CD4-positive, CD25-positive, alpha-beta regulatory T cell (primary cell): Measurements from ENCODE around the gene SOAT2. TPM values are rescaled to one million over a fixed set of nuclear protein-coding genes. Genes with fewer than 3 reads are reported as not detected.

Source experiments
- ATAC-seq, 2 donors: fragments of 150-1000 bp; cut with Tn5 transposase; one replicate each; pipeline ENCODE4 v1.10.0; 2021; ENCODE audit warnings: low read depth in 2 of 2, moderate number of reproducible peaks in 2 of 2, moderate library complexity in 1 of 2
- DNase-seq, 3 donors: peaks; one replicate each; pipeline versions ENCODE4 v3.0.0 to v3.0.0-alpha.2; 2012 to 2022; ENCODE audit warnings: mixed read lengths in 1 of 3
- H3K27ac ChIP-seq: one replicate; pipeline ENCODE4 v1.7.0; 2013; ENCODE audit warnings: mild to moderate bottlenecking, low read length; ENCODE audit not compliant: insufficient read depth, poor library complexity, severe bottlenecking
- H3K27me3 ChIP-seq: one replicate; pipeline ENCODE4 v1.7.0; 2013; ENCODE audit warnings: low read length; ENCODE audit not compliant: control insufficient read depth, insufficient read depth
- H3K36me3 ChIP-seq: one replicate; pipeline ENCODE4 v1.7.0; 2013; ENCODE audit warnings: mild to moderate bottlenecking, low read length, moderate library complexity; ENCODE audit not compliant: control insufficient read depth, insufficient read depth
- H3K4me1 ChIP-seq: 2 replicates; pipeline ENCODE4 v1.7.0; 2013; ENCODE audit warnings: mild to moderate bottlenecking, low read length; ENCODE audit not compliant: insufficient read depth, control insufficient read depth, poor library complexity, severe bottlenecking
- H3K4me3 ChIP-seq: one replicate; pipeline ENCODE4 v1.7.0; 2013; ENCODE audit warnings: low read depth, mild to moderate bottlenecking, low read length, moderate library complexity
- H3K9me3 ChIP-seq, 2 experiments: 1 replicate in 1 of 2; 2 replicates in 1 of 2; pipeline ENCODE4 v1.7.0; 2013; ENCODE audit warnings: low read length in 2 of 2, mild to moderate bottlenecking in 1 of 2, moderate library complexity in 1 of 2; ENCODE audit not compliant: control insufficient read depth in 2 of 2
- H3K27ac Mint-ChIP-seq, 3 donors: one replicate each; pipeline ENCODE4 v1.8.0; 2020 to 2022; ENCODE audit warnings: mild to moderate bottlenecking in 3 of 3, mixed read lengths in 3 of 3, moderate library complexity in 2 of 3
- H3K27me3 Mint-ChIP-seq: one replicate; pipeline ENCODE4 v1.8.0; 2022; ENCODE audit warnings: mild to moderate bottlenecking, mixed read lengths
- H3K36me3 Mint-ChIP-seq: one replicate; pipeline ENCODE4 v1.8.0; 2020; ENCODE audit warnings: mixed read lengths
- H3K4me1 Mint-ChIP-seq, 4 donors: one replicate each; pipeline ENCODE4 v1.8.0; 2020 to 2022; ENCODE audit warnings: mixed read lengths in 4 of 4, mild to moderate bottlenecking in 1 of 4
- H3K4me3 Mint-ChIP-seq, 4 donors: one replicate each; pipeline ENCODE4 v1.8.0; 2020 to 2022; ENCODE audit warnings: mild to moderate bottlenecking in 4 of 4, mixed read lengths in 4 of 4, moderate library complexity in 3 of 4
- H3K9me3 Mint-ChIP-seq, 7 donors: one replicate each; pipeline ENCODE4 v1.8.0; 2020 to 2022; ENCODE audit warnings: mixed read lengths in 7 of 7, mild to moderate bottlenecking in 3 of 7, moderate library complexity in 2 of 7
- polyA plus RNA-seq, 4 donors: library from polyadenylated mRNA; unstranded; fragments of 300-500 nt; fragmentation: Illumina TruSeq; gene quantifications; one replicate each; pipeline ENCODE4 v1.2.3, GENCODE V29; 2021
- total RNA-seq: library from RNA; stranded (reverse); gene quantifications from one replicate; pipeline ENCODE4 v1.2.3, GENCODE V29; 2022

Gene SOAT2
- total and polyA plus RNA-seq, 5 donors from 2014 or later: 0.37 TPM; not detected in 4

DNA sequence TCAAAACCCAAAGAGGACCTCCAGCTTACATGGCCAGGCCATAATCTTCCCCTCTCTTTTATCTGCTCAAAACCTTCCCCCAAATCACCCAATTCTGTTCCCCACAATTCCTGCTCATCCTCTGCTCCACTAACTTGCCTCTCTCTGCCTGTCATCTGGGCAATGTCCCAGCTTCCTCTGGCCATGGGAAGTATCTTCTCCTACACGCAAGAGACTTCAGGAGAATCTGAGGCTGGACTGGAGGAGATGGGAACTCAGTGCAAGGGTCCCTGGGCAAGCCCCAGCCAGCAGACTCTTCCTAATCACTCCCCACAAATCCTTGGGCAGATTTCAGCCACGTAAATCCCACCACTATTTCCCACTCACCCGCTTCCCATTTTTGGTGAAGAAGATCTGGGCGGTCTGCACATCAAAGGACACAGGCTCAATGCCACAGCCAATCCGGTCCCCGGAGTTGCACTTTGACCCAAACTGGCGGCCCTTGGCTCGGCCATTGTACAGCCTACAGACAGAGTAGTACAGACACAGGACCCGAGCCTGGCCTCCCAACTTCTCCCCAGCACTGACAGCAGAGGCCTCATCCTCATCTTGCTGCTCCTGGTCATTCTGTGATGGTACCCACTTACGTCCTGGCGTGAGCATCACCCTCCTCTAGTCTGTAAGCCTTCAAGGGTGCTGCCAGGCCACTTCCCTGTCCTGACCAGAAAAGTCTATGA, 28.8 kb upstream of the SOAT2 start:
- no peaks in the 10 kb centered on the region for H3K27me3 ChIP-seq
- no peak overlapping the region for H3K4me3 Mint-ChIP-seq
- H3K4me1 Mint-ChIP-seq: peaks cover 0 to 63% (median 43%) of the 10 kb centered on the region in 4 donors
- H3K27me3 Mint-ChIP-seq: no peaks in the 10 kb centered on the region
- no peaks in the 10 kb centered on the region for H3K9me3 ChIP-seq
- DNase-seq (no peak), ATAC-seq (no peak)
- peaks cover 41% of the 10 kb centered on the region for H3K36me3 Mint-ChIP-seq
- no peak overlapping the region for H3K4me3 ChIP-seq
- H3K36me3 ChIP-seq: peaks cover 71% of the 10 kb centered on the region
- peaks cover 20% of the 10 kb centered on the region for H3K4me1 ChIP-seq
- H3K27ac Mint-ChIP-seq: peak overlapping the region in 1 of 3 donors; percentile 95
- no peak overlapping the region for H3K27ac ChIP-seq
- H3K9me3 Mint-ChIP-seq: no peaks in the 10 kb centered on the region

DNA sequence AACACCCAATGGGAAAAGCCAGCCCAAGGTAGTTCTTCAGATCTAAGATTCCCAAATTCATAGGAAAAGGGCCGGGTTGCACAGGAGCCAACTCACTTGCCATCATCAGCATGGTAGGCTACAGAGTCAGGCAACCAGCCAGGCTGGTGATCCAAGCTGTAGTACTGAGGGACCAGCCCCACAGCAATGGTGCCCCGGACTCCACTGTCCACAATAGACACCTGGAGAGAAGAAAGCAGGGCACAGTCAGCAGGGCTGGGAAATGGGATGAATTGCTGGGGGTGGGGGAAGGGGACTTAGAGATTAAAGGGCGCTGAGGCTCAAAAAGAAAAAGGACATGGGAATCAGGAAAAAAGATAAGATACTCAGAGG, 28.3 kb upstream of the SOAT2 start:
- H3K4me1 Mint-ChIP-seq: peaks cover 0 to 68% (median 47%) of the 10 kb centered on the region in 4 donors
- peak overlapping the region in 1 of 4 donors; percentile 97 for H3K4me3 Mint-ChIP-seq
- ATAC-seq: no peak

DNA sequence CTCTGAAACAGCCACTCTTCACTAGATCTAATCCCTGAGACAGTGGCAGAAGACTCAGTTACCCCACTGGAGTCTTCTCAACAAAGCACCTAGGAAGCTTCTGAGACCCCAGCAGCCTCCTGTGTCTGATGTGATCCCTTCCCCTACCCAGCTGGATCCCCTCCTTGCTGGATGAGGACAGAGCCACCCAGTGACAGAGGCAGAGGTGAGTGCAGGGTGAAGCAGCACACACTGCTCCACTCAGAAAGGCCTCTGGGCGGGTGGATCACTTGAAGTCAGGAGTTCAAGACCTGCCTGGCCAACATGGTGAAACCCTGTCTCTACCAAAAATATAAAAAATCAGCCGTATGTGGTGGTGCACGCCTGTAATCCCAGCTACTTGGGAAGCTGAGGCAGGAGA, 26.8 kb upstream of the SOAT2 start:
- H3K27ac Mint-ChIP-seq: peak overlapping the region in 2 of 3 donors; percentile 20 to 36

More for the DNA sequence above, 28.3 kb upstream of the SOAT2 start:
- no peak for DNase-seq
- Mint-ChIP-seq H3K27me3 (no peaks in the 10 kb centered on the region), H3K9me3 (peaks cover 0 to 2% (median 0%) of the 10 kb centered on the region in 7 donors), H3K27ac (no peak overlapping the region), H3K36me3 (peaks cover 41% of the 10 kb centered on the region)
- Histone ChIP-seq H3K9me3 (no peaks in the 10 kb centered on the region), H3K4me1 (peaks cover 25% of the 10 kb centered on the region), H3K27me3 (no peaks in the 10 kb centered on the region), H3K27ac (no peak overlapping the region), H3K36me3 (peaks cover 66% of the 10 kb centered on the region), H3K4me3 (no peak overlapping the region)

DNA sequence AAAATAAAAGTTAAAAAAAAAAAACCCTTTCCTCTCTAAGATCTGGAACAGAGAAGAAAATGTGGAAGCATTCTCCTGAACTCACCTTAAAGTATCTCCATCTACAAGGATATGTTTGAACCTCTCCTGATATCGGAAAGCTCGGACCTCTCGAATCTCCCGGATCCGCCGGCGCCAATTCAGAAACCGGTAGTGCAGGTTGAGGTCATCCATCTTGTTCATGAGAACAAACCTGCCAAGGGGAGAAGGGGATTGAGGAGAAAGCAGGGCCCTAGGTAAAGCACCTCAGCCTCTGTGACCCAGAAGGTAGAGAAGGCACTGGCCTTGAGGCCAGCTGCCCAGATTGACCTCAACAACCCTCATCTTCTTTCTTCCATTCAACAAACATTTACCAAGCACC, 26.3 kb upstream of the SOAT2 start:
- no peak for ATAC-seq
- peak overlapping the region; percentile 94 to 99 (median 97) for H3K4me3 Mint-ChIP-seq

More for the DNA sequence above, 26.8 kb upstream of the SOAT2 start:
- ATAC-seq (no peak), DNase-seq (no peak)
- H3K4me3 Mint-ChIP-seq: peak overlapping the region in 3 of 4 donors; percentile 38 to 99 (median 97)
- no peaks in the 10 kb centered on the region for H3K27me3 ChIP-seq
- peaks cover 0 to 2% (median 0%) of the 10 kb centered on the region in 7 donors for H3K9me3 Mint-ChIP-seq
- H3K36me3 ChIP-seq: peaks cover 52% of the 10 kb centered on the region
- H3K9me3 ChIP-seq: no peaks in the 10 kb centered on the region
- H3K4me3 ChIP-seq: no peak overlapping the region
- peaks cover 0 to 71% (median 48%) of the 10 kb centered on the region in 4 donors for H3K4me1 Mint-ChIP-seq
- H3K27me3 Mint-ChIP-seq: peaks cover 5% of the 10 kb centered on the region
- H3K36me3 Mint-ChIP-seq: peaks cover 31% of the 10 kb centered on the region
- no peak overlapping the region for H3K27ac ChIP-seq
- H3K4me1 ChIP-seq: peaks cover 27% of the 10 kb centered on the region

DNA sequence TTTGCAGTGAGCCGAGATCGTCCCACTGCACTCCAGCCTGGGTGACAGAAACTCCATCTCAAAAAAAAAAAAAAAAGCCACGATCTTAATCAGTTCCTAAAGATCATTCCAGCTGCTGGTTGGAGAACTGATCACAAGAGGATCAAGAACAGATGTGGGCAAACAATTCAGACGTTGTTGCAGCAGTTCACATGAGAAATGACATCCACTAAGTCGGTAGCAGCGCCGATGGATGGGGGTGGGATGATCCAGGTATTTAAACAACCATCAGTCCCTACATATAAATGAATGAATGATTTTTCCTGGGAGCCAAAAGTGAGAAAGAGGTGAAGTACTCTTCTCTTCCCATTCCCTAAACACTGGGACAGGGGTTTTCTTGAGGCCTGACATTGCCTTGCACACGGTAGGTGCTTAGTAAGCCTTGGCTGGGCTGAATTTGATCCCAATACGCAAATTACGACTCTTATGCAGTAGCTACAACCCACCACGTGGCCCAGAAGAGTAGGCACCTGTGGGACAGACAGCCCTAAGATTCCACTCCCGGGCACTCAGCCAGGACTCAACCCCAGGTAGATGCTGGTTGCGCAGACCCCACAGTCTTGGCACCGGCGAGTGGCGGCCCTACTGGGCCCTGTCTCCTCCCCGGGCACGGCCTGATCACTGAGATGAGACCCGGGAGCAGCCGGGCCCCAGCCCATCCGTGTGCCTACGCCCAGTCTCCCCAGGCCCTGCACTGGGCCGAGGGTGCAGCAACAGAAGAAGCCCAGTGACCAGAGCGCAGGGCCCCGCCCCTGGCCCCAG, 24.7 kb upstream of the SOAT2 start:
- Histone ChIP-seq H3K4me1 (peaks cover 27% of the 10 kb centered on the region), H3K4me3 (peak overlapping the region; percentile 93), H3K36me3 (peaks cover 36% of the 10 kb centered on the region), H3K9me3 (no peaks in the 10 kb centered on the region), H3K27me3 (no peaks in the 10 kb centered on the region), H3K27ac (peak overlapping the region; percentile 85)
- peaks cover 23% of the 10 kb centered on the region for H3K36me3 Mint-ChIP-seq
- H3K4me1 Mint-ChIP-seq: peaks cover 0 to 63% (median 42%) of the 10 kb centered on the region in 4 donors
- H3K4me3 Mint-ChIP-seq: peak overlapping the region; percentile 94 to 99 (median 97)
- H3K27ac Mint-ChIP-seq: peak overlapping the region; percentile 95 to 98 (median 97)
- peaks cover 0 to 2% (median 0%) of the 10 kb centered on the region in 7 donors for H3K9me3 Mint-ChIP-seq
- ATAC-seq (peak; percentile 11 to 23), DNase-seq (peak in 1 of 3 donors; percentile 65)
- peaks cover 10% of the 10 kb centered on the region for H3K27me3 Mint-ChIP-seq

More for the DNA sequence above, 26.3 kb upstream of the SOAT2 start:
- Histone ChIP-seq H3K36me3 (peaks cover 48% of the 10 kb centered on the region), H3K27me3 (no peaks in the 10 kb centered on the region), H3K4me3 (no peak overlapping the region), H3K27ac (no peak overlapping the region), H3K9me3 (no peaks in the 10 kb centered on the region), H3K4me1 (peaks cover 27% of the 10 kb centered on the region)
- DNase-seq: no peak
- H3K4me1 Mint-ChIP-seq: peaks cover 0 to 70% (median 47%) of the 10 kb centered on the region in 4 donors
- peaks cover 27% of the 10 kb centered on the region for H3K36me3 Mint-ChIP-seq
- peaks cover 10% of the 10 kb centered on the region for H3K27me3 Mint-ChIP-seq
- peak overlapping the region in 1 of 3 donors; percentile 72 for H3K27ac Mint-ChIP-seq
- peaks cover 0 to 2% (median 0%) of the 10 kb centered on the region in 7 donors for H3K9me3 Mint-ChIP-seq

DNA sequence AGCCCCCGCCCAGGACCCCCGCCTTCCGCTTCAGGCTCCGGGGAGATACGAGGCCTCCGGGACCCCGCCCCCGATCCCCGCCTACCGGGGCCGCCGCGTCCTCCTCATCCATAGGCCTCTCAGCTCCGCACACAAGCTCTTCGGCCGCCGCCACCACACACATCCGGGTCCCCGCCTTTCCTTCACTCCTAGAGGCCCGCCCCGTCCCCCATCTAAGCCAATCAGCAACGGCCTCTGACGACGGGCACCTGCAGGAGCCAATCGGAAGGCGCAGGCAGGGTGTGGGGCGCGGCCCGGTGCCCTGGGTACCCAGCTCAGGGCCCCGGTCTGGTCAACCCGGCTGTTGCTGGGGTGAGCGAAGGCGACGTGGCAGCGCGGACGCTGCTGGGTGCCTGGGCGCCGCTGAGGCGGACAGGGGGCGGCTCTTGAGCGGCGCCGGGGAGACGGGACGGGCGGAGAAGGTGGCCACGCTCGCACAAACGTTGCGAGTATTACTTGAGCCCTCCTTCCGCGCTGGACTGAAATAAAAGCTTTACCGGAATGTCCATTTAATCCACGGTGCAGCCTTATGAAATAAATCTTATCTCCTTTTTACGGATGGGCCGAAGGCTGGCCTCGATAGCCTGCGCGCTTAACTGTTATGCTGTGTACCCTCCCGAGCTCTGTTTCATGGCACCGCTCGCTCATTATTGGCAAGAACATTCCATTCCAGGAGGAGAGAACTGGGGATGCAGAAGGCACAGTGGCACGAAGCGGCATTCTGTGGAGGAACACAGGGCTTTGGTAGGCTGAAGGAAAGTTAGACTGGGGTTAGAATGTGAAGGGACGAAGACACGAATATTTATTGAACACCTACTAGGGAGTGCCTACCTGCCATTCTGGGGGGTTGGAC, 23.8 kb upstream of the SOAT2 start, which contains the start of gene SPRYD3:
SPRYD3 (minus strand) TSS at position 165 of the 892 bp plus-strand sequence; CDS start at position 108, 57 bp downstream.
- DNase-seq (peak; percentile 97 to 98 (median 97)), ATAC-seq (peak; percentile 97 to 99)
- H3K4me3 Mint-ChIP-seq: peak within 1 kb of the TSS; percentile 94 to 99 (median 97)
- H3K27me3 Mint-ChIP-seq: peaks cover 10% of the 10 kb centered on the region
- peak within 1 kb of the TSS; percentile 85 for H3K27ac ChIP-seq
- no peaks in the 10 kb centered on the region for H3K9me3 ChIP-seq
- H3K4me3 ChIP-seq: peak within 1 kb of the TSS; percentile 93
- H3K4me1 Mint-ChIP-seq: peaks cover 0 to 56% (median 39%) of the 10 kb centered on the region in 4 donors
- peak within 1 kb of the TSS; percentile 95 to 98 (median 97) for H3K27ac Mint-ChIP-seq
- H3K36me3 Mint-ChIP-seq: peaks cover 16% of the 10 kb centered on the region
- peaks cover 27% of the 10 kb centered on the region for H3K4me1 ChIP-seq
- peaks cover 27% of the 10 kb centered on the region for H3K36me3 ChIP-seq
- H3K27me3 ChIP-seq: no peaks in the 10 kb centered on the region
- H3K9me3 Mint-ChIP-seq: peaks cover 0 to 2% (median 0%) of the 10 kb centered on the region in 7 donors
